NCI-H128 (cell line): Measurements from ENCODE around the gene BCAP31.
"Not testable (repeated sequence)": the region's sequence is repeated elsewhere in the genome, so short reads cannot be mapped to it uniquely, and the experiment has no call there.

Source experiments
- DNase-seq: peaks from one replicate; lab custom pipeline; 2025; ENCODE audit not compliant: unreplicated experiment; lab: John Stamatoyannopoulos, UW

The BCAP31 gene

GRCh38 chrX:153763298-153763932 lies 39.2 kb upstream of the BCAP31 start:
- DNase-seq = no peak

DNA sequence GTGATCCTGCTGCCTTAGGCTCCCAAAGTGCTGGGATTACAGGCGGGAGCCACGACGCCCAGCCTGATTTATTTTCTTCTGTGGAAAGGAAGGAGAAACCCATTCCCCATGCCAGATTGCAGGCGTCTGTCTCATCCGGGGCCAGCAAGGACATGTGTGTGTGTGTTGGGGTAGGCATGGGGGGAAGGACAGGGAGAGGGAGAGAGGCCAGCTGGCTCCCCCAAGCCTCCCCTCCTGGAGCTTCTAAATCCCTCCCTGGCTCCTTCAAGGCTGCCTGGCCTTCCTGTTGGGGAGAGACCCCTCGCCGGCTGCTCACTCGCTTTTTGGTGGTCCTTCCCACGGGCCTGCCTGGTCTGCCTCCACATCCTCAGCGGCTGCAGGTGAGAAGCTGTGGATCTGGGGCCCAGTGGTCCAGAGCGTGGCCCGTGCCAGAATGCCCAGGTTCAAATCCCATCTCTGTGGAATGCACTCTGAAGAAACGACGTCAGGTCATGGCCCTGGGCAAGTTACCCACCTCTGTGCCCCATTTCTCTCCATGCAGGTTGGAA lies 38.5 kb upstream of the BCAP31 start:
- no peak for DNase-seq

DNA sequence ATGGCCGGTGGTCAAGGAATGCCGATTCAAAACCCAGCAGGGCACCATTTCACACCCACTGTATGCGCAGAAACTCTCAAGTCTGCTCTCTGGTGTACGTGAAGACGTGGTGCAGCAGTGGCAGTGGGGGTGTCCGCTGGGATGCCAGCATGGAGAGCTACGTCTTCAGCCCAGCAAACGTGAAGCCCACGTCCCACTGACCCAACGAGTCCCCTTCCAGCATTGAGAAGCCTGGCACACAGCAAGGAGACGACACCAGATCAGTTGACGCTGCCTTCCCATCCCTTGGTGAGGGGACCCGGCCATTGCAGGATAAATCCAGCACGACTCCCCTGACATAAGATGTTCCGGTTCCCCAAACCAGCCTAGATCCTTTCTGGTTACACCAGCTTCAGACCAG lies 37.7 kb upstream of the BCAP31 start:
- DNase-seq = no peak

DNA sequence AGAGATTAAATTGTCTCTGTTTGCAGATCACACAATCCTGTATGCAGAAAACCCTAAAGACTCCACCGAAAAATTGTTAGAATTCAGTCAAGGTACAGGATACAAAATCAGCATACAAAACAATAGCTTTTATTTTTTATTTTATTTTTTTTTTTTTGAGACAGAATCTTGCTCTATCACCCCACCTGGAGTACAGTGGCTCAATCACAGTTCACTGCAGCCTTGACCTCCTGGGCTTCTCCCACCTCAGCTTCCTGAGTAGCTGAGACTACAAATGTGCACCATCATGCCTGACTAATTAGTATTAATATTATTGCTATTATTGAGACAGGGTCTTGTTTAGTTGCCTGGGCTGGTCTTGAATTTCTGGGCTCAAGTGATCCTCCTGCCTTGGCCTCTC lies 30.9 kb upstream of the BCAP31 start:
- no peak for DNase-seq

- no peak for DNase-seq
Measured at GRCh38 chrX:153750127-153750774, 26.1 kb upstream of the BCAP31 start.

GRCh38 chrX:153749017-153749416 lies 24.8 kb upstream of the BCAP31 start:
- not testable (repeated sequence) for DNase-seq

- DNase-seq = not testable (repeated sequence)
Measured at GRCh38 chrX:153746991-153747390, 22.8 kb upstream of the BCAP31 start.

- no peak for DNase-seq
Measured at GRCh38 chrX:153746359-153746758, 22.2 kb upstream of the BCAP31 start.

DNA sequence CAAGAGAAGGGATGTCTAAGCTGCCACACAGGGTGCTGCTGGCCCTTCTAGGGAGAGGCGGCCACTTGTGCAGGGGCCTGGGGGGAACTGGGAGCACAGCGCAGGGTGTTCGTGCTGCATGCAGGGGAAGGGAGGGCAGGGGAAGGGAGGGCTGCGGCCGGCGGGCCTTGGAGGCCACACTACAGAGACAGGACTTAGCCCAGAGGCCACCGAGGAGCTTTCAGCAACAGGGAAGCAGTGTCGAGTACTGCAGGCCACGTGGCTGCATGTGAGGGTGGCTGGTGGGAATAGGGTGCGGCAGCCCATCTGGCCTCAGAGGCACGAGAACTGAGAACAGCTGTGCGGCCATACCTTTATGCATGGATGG lies 20.9 kb upstream of the BCAP31 start:
- not testable (repeated sequence) for DNase-seq

GRCh38 chrX:153744210-153745066 lies 20.3 kb upstream of the BCAP31 start:
- no peak for DNase-seq

DNA sequence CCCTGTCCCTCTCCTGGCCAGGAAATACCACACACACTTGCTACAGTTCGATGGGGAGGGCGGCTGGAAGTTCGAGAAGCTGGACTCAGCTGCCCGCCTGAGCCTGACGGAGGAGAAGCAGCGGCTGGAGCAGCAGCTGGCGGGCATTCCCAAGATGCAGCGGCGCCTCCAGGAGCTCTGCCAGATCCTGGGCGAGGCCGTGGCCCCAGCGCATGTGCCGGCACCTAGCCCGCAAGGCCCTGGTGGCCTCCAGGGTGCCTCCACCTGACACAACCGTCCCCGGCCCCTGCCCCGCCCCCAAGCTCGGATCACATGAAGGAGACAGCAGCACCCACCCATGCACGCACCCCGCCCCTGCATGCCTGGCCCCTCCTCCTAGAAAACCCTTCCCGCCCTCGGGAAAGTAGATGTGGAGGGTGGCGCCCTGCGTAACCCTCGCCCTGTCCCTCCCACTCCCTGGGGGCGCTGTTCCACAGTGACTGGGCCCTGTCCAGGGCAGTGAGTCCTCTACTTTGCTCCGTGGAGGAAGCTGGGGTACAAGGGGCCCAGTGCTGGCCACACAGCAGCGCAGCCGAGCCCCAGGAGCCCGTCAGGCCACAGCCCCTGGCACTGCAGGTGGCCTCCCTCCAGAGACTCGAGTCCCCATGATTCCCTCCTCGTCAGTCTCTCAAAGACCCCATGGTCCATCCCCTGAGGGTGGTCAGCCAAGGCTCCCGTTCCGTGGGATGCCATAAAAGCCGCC lies 19.5 kb upstream of the BCAP31 start:
- not testable (repeated sequence) for DNase-seq

- not testable (repeated sequence) for DNase-seq
Measured at GRCh38 chrX:153742796-153743467, 18.7 kb upstream of the BCAP31 start.

- DNase-seq = not testable (repeated sequence)
Measured at GRCh38 chrX:153742111-153742510, 17.9 kb upstream of the BCAP31 start.

DNA sequence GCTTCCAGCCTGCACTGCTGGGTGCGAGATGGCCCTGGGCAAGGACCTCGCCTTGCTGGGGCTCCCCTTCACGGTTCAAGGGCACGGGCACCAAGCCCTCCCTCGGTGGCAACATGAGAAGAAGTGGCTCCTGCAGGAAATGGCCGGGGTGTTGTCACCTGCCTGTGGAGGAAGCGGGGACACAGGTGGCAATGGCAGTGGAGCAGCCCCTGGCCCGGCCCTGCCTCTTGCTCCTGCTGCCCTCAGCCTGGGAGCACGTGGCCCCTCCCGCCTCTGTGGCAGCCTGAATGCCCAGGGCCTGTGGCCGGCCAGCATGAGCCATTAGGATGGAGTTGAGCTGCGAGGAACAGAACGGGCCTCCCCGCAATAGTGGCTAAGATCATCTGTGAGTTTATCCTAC lies 17.3 kb upstream of the BCAP31 start:
- no peak for DNase-seq

DNA sequence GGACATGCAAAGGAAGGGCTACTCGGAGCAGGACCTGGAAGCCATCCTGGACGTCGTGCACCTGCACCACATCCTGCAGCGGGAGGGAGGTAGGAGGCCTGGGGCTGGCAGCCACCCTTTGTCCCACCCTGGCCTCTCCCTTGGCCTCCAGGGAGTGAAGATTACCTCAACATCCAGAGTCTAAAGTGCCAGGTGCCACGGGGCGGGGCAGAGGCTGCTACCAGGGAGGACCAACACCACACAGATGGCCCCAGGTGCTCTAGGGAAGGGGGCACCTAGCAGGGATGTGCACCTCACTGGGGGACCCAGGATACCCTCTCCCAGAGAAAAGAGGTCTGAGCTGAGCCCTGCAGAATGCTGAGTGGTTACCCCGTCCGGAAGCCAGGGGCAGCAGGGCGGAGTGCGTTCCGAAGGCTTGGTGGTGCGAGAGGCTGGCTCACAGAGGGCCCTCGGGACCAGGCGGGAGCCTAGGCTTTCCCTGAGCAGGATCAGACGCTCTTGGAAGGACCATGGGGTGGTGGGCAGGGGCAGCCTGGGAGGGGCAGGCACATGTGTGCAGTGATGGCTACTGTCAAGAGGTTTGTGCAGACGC lies 16.5 kb upstream of the BCAP31 start:
- DNase-seq = no peak

DNA sequence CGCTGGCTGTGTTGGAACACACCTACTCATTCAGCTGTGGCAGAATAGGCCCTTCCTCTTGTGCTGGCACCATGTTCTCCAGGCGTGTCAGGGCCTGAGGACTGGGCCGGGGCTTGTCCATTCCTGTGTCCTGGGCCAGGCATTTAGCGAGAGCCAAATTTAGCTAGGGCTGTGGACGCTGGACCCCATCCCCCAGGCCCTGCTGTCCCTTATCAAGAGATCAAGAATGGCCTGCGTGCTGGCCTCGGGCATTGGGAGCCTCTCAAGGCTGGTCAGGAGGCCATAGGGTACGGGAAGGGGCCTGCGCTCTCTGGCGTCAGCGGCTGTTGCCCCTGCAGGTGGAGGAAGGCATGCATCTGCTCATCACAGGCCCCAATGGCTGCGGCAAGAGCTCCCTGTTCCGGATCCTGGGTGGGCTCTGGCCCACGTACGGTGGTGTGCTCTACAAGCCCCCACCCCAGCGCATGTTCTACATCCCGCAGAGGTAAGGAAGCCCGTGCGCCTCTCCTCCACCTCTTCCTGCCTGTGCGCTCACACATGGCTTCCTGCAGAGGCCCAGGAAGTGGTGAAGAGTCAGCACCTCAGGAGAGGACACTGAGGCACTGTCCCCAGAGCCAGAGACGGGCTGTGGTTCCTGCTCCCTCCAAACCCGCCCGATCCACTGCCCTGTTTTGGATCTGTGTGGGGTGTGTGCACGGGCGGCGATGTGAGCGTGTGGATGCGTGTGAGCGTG lies 15.7 kb upstream of the BCAP31 start:
- no peak for DNase-seq

GRCh38 chrX:153738056-153738605 lies 13.9 kb upstream of the BCAP31 start:
- no peak for DNase-seq

GRCh38 chrX:153736871-153737441 lies 12.8 kb upstream of the BCAP31 start:
- DNase-seq = no peak
